Measurements from ENCODE around the gene SPA17.

The SPA17 gene

GRCh38 chr11:124673333-124674167 is at the start of gene SPA17, which contains the start of gene SIAE:
Gene SPA17 (plus strand): TSS chr11:124673904. CDS start chr11:124675265, 1,361 bp downstream.
Gene SIAE (minus strand): TSS chr11:124673739. CDS start chr11:124673708, 31 bp downstream.
- in situ Hi-C loops (cut with MboI; ENCODE audit: low sequenced_read_pairs) = loop anchor here (25.0 kb wide), 1 partner anchor 89 kb away; the partner anchor contains the start of genes ESAM and VSIG2

- in situ Hi-C loops (cut with MboI; ENCODE audit: low sequenced_read_pairs) = no loop called here
These were observed 48.1 kb upstream of the SPA17 start for GRCh38 chr11:124625504-124626168.

DNA sequence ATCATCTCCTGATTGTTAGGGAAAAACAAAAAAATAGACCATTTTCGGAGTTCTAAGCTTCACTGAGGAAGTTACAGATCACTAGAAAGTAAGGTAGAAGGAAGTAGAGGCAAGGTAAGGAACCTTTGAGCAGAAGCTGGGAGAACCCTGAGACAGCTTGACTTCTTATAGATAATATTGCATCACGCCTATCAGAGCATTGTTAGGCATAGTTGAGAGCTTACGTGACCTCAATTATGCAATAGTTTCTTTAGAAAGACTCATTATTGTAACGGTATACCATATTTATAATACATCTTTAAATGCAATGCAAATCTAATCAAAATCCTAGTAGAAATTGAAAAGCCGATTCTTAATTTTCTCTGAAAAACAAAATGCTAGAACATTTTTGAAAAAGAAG is 46.2 kb upstream of the SPA17 start:
- in situ Hi-C loops (cut with MboI; ENCODE audit: low sequenced_read_pairs) = no loop called here

DNA sequence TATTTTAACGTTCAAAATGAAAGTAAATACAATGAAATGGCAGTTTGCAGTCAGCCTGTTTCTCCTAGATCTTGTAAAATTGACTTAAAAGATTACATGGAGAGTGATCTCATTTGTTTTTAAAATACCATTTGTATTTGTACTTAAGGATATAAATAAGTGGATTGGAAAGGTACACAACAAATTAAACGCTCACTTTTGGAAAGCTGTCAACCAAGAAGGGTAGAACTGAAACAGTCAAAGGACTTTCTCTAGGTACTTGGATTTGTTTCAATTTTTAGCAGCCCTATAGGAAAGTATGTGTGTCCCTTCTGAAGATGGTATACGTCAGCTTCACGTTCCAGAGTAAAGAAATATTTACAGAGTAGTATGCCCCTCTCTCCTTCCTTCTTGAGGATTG is 43.7 kb upstream of the SPA17 start:
- in situ Hi-C loops (cut with MboI; ENCODE audit: low sequenced_read_pairs) = no loop called here

DNA sequence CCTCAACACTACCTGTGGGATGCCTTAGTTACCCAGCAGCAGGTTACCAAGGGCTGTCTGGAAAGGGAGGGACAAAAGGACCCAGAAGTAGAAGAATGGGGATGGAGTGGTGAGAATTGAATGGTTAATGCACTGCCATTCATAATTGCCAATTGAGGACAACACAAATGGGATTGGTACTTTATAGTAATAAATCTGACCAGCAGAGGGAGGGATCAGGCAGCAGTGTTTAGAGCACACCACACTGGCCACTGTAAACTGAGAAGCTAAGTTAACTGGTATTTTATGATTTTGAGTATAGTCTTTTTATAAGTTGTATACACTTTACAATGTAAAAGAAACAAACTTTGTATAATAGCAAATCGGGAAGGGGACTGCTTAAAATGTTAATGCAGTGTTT is 40.3 kb upstream of the SPA17 start:
- in situ Hi-C loops (cut with MboI; ENCODE audit: low sequenced_read_pairs) = no loop called here

GRCh38 chr11:124635932-124636331 is 37.8 kb upstream of the SPA17 start:
- in situ Hi-C loops (cut with MboI; ENCODE audit: low sequenced_read_pairs) = no loop called here

GRCh38 chr11:124638500-124638899 is 35.2 kb upstream of the SPA17 start:
- in situ Hi-C loops (cut with MboI; ENCODE audit: low sequenced_read_pairs) = no loop called here

- in situ Hi-C loops (cut with MboI; ENCODE audit: low sequenced_read_pairs) = no loop called here
These were observed 34.5 kb upstream of the SPA17 start for GRCh38 chr11:124639186-124639585.

GRCh38 chr11:124640666-124641065 is 33.0 kb upstream of the SPA17 start:
- in situ Hi-C loops (cut with MboI; ENCODE audit: low sequenced_read_pairs) = no loop called here

GRCh38 chr11:124642628-124643027 is 31.1 kb upstream of the SPA17 start:
- in situ Hi-C loops (cut with MboI; ENCODE audit: low sequenced_read_pairs) = no loop called here

DNA sequence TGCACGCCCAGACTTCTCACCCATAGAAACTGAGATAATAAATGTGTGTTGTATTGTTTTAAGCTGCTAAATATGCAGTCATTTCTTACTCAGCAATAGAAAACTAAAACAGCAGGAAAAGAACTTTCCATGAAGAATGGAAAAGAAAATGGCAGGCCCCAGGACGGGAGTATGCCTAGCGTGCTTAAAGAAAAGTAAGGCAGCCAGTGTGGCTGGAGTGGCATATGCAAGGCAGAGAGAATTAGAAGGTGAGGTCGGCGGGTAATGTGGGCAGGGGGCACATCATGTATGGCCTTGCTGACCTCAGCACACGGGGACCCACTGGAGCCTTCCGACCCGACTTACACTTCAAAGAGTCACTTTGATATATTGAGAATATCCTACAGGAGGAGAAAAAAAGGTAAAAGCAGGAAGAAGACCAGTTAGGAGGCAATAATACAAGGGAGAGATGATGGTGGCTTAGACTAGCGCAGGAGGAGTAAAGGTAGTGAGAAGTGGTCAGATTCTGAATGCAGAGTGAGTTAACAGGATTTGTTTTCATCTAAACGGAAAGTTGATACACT is 30.6 kb upstream of the SPA17 start:
- in situ Hi-C loops (cut with MboI; ENCODE audit: low sequenced_read_pairs) = no loop called here

GRCh38 chr11:124643605-124644425 is 29.9 kb upstream of the SPA17 start:
- in situ Hi-C loops (cut with MboI; ENCODE audit: low sequenced_read_pairs) = no loop called here

DNA sequence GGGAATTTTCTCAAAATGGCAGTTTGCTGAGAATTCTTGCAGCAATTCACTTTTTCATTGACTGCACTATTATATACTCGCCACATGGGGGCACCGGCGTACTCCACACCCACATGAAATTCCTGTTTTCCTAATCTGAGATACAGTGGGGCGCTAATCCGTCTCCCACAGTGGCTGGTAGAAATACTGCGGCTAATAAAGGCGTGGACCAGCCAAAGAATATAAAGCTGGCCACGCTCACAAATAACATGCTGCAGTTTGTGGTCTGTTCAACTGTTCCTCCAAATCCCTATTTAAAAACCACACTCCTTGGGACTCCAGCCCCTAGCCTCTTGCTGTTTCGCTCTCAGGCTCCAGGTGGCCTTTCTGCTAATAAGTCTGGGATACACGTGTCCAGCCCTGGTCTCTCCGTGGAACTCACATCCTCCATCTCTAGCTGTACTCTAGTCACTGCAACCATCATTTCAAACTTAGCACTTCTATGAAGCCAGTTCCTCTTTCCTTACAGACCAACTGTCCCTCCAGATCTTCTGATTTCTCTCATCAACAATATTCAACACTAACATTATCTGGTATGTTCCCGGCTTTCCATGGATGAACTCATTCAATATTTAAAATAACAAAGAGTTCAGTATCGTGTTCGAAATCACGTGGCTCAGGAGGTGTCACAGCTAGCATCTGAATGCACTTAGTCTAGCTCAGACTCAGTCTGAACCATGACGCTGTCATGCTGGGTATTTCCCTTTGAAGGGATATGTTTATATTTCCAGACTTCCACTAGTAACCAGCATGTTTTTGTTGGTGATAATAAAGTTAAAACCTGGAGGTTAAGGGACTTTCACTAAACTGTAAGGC is 29.1 kb upstream of the SPA17 start:
- in situ Hi-C loops (cut with MboI; ENCODE audit: low sequenced_read_pairs) = no loop called here

DNA sequence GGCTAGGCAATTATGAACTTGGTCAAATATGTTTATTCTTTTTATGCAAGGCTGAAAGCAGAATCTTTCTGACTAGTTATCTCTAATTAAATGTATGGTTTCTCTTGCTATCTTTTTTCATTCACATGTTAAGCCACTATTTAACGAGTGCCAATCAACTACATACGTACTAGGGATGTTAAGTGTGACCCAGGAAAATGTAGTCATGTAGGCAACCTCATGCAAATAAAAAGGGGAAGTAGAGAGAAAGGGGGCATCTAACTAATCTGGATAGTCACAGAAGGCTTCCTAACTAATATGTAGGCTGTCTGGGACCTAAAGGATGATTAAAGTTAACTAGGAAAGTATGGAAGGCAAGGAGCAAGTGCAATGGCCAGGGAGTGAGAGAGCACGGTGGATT is 27.6 kb upstream of the SPA17 start:
- in situ Hi-C loops (cut with MboI; ENCODE audit: low sequenced_read_pairs) = no loop called here

GRCh38 chr11:124648610-124649009 is 25.1 kb upstream of the SPA17 start:
- in situ Hi-C loops (cut with MboI; ENCODE audit: low sequenced_read_pairs) = no loop called here

DNA sequence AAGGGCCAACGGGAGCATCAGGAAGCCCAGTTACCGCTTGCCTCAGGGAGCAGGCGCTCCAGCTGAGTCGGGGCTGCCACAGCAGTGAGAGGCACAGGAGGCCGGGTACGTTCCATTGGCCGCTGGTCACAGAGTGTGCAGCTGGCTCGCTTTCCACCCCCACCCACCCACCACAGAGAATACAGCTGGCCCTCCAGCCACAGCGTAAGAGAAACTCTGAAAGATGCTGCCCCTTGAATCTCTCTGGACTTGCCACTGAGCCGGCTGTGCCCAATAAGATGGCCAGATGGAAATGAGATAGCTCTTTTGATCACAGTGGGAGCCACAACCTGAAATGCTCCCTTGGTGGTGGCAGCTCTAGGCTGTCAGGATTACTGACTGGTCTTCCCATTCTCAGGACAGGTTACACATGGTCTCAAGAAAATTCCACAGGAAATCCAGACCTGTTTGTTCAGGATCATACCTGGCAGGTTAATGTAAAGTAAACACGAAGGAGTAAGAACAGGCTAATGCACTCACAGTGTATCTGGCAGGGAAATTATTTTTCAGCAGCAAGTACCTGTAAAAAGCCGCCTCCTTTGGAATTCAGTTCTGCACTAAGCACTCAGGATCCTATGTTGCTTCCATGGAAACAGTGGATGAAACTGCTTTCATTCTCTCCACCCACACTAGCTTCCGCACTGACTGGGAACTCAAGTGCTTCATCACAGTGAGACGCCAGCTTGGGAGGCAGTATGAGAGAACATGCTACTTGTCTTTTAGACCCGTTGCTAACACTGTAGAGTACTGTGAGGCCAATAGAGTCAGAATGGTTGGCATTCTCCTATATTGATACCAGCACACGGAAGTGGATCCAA is 16.7 kb upstream of the SPA17 start:
- in situ Hi-C loops (cut with MboI; ENCODE audit: low sequenced_read_pairs) = loop anchor here (25.0 kb wide), 1 partner anchor 105 kb away; the partner anchor contains the start of genes ESAM and VSIG2

- in situ Hi-C loops (cut with MboI; ENCODE audit: low sequenced_read_pairs) = loop anchor here (25.0 kb wide), 1 partner anchor 104 kb away; the partner anchor contains the start of genes ESAM and VSIG2
These were observed 15.8 kb upstream of the SPA17 start for GRCh38 chr11:124657904-124658303.

- in situ Hi-C loops (cut with MboI; ENCODE audit: low sequenced_read_pairs) = loop anchor here (25.0 kb wide), 1 partner anchor 104 kb away; the partner anchor contains the start of genes ESAM and VSIG2
These were observed 15.2 kb upstream of the SPA17 start for GRCh38 chr11:124658501-124658900.

DNA sequence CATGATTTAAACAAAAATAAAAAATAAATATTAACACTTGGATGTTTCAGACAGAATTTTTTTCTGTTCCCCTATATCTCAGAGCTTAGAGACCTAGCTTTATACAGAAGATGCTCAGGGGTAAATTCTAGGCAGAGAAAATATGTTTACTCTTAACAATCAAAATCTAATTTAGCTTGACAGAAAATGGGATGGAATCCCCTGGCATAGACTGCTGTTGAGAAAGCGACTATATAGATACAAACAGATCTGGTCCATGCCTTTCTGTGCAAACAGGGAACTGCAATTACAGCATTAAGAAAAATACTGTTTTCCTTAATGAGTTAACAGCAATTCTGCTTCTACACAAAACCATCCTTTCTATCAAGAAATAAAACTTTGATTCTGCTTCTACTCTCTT is 14.7 kb upstream of the SPA17 start:
- in situ Hi-C loops (cut with MboI; ENCODE audit: low sequenced_read_pairs) = loop anchor here (25.0 kb wide), 1 partner anchor 103 kb away; the partner anchor contains the start of genes ESAM and VSIG2

Measured in HL-60/S4 treated with retinoic acid at 250 ng/mL for 4 days and 3 days (cell line).